OCI-LY1 (cell line): ENCODE results near the gene OR4D1.

Experiments used
- EZH2 ChIP-seq: fragments of 200-600 bp; sonication (generic), shearing (Covaris generic); IDR thresholded peaks from 2 replicates; pipeline ENCODE4 v1.8.0; 2017; ENCODE audit warnings: borderline replicate concordance, mixed run types, mild to moderate bottlenecking, antibody characterized with exemption, low read length, moderate library complexity, mixed read lengths
- TF ChIP-seq, protein P1 (sequence below): fragments of 200-600 bp; sonication (generic), shearing (Covaris generic); IDR thresholded peaks from 2 replicates; pipeline ENCODE4 v1.5.1; 2017; ENCODE audit warnings: mild to moderate bottlenecking, antibody characterized with exemption, low read length, moderate library complexity, mixed read lengths

DNA sequence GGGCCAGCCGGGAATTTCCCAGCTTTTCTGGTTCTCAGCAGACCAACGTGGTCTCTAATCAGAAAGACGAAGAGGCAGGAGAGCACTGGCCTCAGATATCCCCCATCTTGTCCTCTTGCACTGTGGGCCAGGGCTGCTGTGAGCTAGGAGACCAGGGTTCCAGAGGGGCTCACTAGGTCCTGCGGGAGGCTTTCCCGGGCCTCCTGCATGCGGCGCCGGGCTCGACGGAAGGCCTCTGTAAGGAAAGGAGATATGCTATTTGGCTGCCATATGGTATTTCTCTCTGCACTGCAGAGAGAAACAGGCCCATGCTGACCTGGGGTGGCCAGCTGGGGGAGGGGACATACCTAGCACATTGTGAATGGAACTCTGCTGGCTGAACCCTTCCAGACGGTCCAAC, 57.8 kb downstream of the OR4D1 start:
- TF ChIP-seq, protein P1, sequence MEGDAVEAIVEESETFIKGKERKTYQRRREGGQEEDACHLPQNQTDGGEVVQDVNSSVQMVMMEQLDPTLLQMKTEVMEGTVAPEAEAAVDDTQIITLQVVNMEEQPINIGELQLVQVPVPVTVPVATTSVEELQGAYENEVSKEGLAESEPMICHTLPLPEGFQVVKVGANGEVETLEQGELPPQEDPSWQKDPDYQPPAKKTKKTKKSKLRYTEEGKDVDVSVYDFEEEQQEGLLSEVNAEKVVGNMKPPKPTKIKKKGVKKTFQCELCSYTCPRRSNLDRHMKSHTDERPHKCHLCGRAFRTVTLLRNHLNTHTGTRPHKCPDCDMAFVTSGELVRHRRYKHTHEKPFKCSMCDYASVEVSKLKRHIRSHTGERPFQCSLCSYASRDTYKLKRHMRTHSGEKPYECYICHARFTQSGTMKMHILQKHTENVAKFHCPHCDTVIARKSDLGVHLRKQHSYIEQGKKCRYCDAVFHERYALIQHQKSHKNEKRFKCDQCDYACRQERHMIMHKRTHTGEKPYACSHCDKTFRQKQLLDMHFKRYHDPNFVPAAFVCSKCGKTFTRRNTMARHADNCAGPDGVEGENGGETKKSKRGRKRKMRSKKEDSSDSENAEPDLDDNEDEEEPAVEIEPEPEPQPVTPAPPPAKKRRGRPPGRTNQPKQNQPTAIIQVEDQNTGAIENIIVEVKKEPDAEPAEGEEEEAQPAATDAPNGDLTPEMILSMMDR, result no peak
- TF ChIP-seq EZH2, result no peak
